Measurements from ENCODE around the gene BBOF1.

Gene BBOF1

GRCh38 chr14:74018586-74019407 lies at the start of gene BBOF1, which contains the start of gene ENTPD5:
TSS of gene BBOF1 (plus strand) at chr14:74019349. CDS start at chr14:74019479, 130 bp downstream.
TSS of gene ENTPD5 (minus strand) at chr14:74019288. CDS start at chr14:73988102, 31,186 bp downstream.
- peak within 1 kb of the TSS; percentile 96 for H3K27ac ChIP-seq

GRCh38 chr14:73973497-73973896 lies 45.7 kb upstream of the BBOF1 start:
- no peak overlapping the region for H3K27ac ChIP-seq
- no peak for TF ChIP-seq CTCF (conservative IDR thresholded peaks at IDR 0.05)

More at GRCh38 chr14:74018586-74019407, at the start of gene BBOF1, which contains the start of gene ENTPD5:
- TF ChIP-seq ZFX (IDR thresholded peaks at IDR 0.05) (peak; percentile 61; the same call in 1 of the 2 replicates), CTCF (conservative IDR thresholded peaks at IDR 0.05) (no peak; the same call in 1 of the 2 replicates)

GRCh38 chr14:73976125-73976524 lies 43.0 kb upstream of the BBOF1 start:
- peak overlapping the region; percentile 71 for H3K27ac ChIP-seq
- TF ChIP-seq CTCF (conservative IDR thresholded peaks at IDR 0.05): no peak
- no peak for TF ChIP-seq ZFX (IDR thresholded peaks at IDR 0.05)

- TF ChIP-seq ZFX (IDR thresholded peaks at IDR 0.05) (no peak), CTCF (conservative IDR thresholded peaks at IDR 0.05) (no peak)
- H3K27ac ChIP-seq: peak overlapping the region; percentile 71
These were observed 41.3 kb upstream of the BBOF1 start for GRCh38 chr14:73977896-73978295.

- H3K27ac ChIP-seq: peak overlapping the region; percentile 75
- TF ChIP-seq CTCF (conservative IDR thresholded peaks at IDR 0.05): no peak
- TF ChIP-seq ZFX (IDR thresholded peaks at IDR 0.05): no peak
These were observed 31.1 kb upstream of the BBOF1 start for GRCh38 chr14:73988065-73988464.

GRCh38 chr14:73988656-73989055 lies 30.5 kb upstream of the BBOF1 start:
- peak overlapping the region; percentile 74 for H3K27ac ChIP-seq

- no peak for TF ChIP-seq ZFX (IDR thresholded peaks at IDR 0.05)
- TF ChIP-seq CTCF (conservative IDR thresholded peaks at IDR 0.05): no peak
These were observed 28.1 kb upstream of the BBOF1 start for GRCh38 chr14:73991092-73991491.

GRCh38 chr14:73994926-73995325 lies 24.2 kb upstream of the BBOF1 start:
- peak overlapping the region; percentile 42 for H3K27ac ChIP-seq

More at GRCh38 chr14:73991092-73991491, 28.1 kb upstream of the BBOF1 start:
- no peak overlapping the region for H3K27ac ChIP-seq
